Stimulated activated CD4-positive, alpha-beta T cell treated with anti-CD3 and anti-CD28 coated beads, Interleukin-4, amount 100 ng/mL, for 4 hours (primary cell): ENCODE data around the gene NEURL1B.
"Not testable (repeated sequence)": the region's sequence is repeated elsewhere in the genome, so short reads cannot be mapped to it uniquely, and the experiment has no call there.

Experiments used
- DNase-seq, 2 experiments: peaks; one replicate each; pipeline ENCODE4 v3.0.0-alpha.2; 2020

The NEURL1B gene

DNA sequence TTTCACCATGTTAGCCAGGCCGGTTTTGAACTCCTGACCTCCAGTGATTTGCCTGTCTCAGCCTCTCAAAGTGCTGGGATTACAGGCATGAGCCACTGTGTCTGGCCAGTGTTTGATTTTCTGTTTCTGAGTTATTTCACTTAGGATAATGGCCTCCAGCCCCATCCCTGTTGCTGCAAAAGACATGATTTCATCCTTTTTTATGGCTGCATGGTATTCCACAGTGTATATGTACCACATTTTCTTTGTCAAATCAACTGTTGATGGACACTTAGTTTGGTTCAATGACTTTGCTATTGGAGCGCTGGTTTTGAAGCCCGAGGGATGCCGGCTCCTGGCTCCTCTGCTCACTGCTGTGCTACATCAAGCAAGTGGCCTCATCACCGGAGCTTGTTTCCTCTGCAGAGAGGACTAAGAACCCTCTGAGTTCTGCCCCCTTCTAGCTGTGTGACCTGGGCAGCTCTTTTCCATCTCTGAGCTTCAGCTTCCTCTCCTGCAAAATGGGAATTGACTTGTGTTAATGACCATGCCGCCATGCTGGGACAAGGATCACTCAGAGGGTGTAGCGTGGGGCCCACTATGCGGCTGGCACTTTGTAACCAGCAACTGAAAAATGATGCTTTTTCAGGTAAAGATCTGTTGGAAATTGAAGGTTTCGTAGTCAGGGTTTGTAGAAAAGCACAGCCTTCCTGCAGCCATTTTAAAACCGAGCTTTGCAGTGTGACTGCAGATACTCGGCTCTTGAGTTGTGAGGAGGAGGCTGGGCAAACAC is 4.6 kb upstream of the NEURL1B start:
- DNase-seq, result no peak

DNA sequence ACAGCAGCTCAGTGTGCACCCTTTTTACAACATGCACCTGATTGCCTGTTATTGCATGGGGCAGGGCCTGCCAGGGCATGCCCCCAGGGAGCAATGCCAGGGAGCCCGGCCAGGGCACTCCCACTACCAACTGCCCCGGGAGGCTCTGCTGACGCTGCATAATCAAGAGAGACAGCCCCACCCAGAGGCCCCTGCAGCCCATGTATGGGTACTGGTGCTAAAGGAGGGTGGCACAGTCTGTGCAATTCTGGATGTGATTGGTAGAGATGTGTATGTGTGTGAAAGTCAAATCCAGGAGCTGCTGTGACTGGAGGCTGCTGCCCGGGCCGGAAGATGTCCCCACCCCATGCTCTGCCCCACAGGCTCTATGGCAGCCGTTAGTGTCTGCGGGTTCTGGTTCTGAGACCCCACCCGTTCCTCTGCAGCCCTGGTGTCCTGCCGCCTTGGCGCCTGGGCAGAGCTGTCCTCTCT is 3.9 kb upstream of the NEURL1B start:
- no peak for DNase-seq

DNA sequence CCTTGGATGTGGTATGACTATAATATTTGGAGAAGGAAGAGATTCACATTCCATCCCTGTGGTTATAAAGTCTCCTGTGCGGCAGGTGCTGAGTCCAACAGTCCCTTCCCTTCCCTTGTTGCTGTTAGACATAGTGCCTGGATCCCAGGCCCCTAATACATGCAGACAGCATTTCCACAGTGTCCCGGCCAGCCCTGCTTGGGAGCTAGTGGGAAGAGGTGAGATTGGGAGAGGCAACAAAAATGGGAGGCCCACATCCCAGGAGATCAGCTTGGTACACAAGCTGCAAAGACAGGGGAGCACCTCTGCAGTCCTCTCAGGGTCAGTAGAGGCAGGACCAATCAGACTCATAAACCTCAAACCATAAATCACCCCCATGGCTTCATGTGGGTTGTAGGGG is 3.3 kb upstream of the NEURL1B start:
- DNase-seq, result no peak

DNA sequence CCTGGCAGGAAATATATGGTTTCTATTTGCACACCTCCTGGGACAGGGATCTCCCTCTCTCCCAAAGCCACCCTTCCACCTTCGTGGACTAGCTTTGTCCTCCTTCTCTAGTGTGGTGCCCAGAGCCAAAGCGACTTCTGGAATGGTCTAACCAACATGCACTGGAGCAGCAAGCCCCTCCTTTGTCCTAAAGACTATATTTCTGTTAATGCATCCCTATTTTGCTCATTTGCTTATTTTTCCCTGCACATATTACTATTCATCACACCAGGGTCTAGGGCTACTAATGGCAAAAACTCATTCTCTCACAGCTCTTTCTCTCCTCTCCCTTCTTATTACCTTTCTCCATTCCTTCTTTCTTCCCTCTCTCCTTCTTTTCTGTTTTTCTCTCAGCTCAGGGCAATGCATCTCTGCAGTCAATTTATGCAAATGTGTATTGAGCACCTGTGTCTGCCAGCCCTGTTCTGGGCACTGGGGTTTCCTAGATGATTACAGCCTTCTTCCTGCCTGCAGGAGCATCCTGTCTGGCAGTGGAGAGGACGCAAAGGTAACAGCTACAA is 2.8 kb upstream of the NEURL1B start:
- DNase-seq, result no peak

DNA sequence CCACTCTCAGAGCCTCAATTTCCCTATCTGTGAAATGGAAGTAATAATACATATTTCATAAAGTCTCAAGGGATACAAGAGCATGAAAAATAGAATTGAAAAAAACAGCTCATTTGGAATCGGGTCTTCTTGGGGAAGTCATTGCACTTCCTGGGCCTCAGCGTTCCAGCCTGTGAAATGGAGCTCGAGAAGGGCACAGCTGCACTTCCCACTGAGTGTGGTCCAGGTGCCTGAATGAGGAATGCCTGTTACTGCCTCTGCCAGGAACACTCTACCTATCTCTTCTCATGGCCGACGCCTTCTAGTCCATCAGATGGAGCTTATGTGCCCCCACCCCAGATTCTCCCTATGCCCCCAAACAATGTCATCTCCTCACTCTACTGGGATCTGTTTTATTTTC is 924 bp upstream of the NEURL1B start:
- DNase-seq, result no peak

GRCh38 chr5:172641359-172642050 is 442 bp downstream of the NEURL1B start:
- no peak for DNase-seq

DNA sequence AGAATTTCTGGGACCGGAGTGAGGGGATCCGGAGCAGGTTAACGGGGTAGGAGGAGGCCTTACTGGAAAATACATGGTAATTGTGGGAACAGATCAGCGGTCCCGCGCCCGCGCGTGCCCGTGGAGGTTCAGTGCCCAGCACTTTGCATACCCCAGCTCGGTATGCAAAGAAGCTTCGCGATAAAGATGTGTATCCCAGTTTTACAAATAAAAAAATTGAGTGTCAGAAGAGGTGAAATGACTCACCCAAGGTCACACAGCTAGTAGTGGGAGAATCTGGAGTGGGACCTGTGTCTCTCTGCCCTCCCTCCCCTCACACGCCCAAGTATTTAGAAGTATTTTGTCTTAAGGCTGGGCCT is 967 bp downstream of the NEURL1B start:
- DNase-seq, result no peak

DNA sequence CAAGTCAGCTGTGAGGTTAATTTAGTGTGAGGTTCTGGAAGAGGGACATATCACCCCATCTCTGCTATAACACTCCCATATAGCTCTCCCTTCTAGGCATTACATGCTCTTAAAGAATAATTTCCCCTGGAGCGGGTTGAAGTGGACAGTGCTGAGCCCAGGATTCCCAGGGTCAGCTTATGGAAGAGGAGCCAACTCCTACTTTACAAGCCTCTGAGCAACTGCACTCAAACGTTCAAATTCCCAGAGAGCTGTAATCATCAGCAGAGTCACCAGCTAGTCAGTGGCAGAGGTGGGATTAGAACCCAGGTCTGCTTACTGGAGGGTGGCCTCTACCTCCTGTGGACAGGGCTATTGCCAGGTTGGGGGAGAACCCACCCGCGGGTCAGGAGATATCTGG is 1.4 kb downstream of the NEURL1B start:
- DNase-seq, result no peak

GRCh38 chr5:172642926-172643871 is 2.1 kb downstream of the NEURL1B start:
- no peak for DNase-seq

DNA sequence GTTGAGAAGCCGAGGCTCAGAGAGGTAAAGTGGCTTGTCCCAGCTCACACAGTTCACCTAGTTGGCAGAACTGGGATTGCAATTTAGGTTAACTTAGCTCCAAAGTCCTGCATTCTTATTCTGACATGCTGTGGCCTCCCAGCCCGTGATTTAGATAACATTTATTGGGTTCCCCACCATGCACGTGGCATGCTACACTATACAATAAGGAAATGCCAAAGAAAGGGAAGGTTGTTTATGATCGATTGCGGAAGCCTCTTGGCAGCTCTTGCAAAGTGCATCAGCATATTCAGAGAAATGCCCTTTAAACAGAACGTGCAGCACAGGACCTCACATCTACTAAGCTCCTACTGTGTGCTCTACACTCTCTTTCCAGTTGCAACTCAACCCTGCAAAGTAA is 3.2 kb downstream of the NEURL1B start:
- no peak for DNase-seq

GRCh38 chr5:172644711-172645110 is 3.6 kb downstream of the NEURL1B start:
- DNase-seq, result no peak

DNA sequence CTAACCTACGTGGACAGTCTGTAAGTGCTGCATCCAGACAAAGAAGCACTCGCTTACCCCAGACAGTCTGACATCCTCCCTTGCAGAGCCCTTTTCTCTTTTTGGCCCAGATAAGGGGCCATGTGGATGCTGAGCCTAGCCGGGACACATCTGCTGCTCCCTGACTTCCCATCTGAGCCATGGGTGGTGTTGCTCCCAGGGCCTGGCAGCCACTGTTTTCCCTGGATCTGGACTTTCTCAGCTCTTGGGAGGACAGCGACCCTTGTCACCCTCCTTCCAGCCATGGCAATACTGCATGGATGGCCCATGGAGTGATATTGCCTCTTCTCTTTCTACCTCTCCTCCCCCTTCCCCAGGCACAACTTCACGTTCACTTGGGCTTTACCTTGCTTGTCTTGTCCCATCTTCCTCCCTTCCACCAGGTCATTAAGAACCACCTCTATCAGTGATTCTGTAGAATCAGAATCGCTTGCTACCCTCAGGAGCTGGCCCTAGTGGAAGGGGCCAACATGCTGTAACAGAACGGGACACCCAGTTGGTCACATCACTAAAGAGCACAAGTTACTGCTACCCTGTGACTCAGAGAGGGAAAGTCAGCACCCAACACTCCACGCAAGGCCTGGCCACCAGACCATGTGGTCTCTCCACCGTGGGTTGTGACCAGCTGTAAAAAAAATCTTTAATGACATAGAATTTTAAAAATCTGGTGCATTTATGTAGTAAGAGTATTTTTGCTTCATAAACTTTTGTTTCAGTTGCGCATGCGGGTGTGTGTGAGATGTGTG is 4.4 kb downstream of the NEURL1B start:
- DNase-seq, result no peak

GRCh38 chr5:172646716-172647285 is 5.7 kb downstream of the NEURL1B start:
- DNase-seq, result no peak

GRCh38 chr5:172647352-172648012 is 6.4 kb downstream of the NEURL1B start:
- no peak for DNase-seq

- no peak for DNase-seq
Measured at GRCh38 chr5:172648013-172648381, 6.9 kb downstream of the NEURL1B start.

- no peak for DNase-seq
Measured at GRCh38 chr5:172648755-172649154, 7.7 kb downstream of the NEURL1B start.

- DNase-seq, result not testable (repeated sequence)
Measured at GRCh38 chr5:172656496-172656895, 15.4 kb downstream of the NEURL1B start.

DNA sequence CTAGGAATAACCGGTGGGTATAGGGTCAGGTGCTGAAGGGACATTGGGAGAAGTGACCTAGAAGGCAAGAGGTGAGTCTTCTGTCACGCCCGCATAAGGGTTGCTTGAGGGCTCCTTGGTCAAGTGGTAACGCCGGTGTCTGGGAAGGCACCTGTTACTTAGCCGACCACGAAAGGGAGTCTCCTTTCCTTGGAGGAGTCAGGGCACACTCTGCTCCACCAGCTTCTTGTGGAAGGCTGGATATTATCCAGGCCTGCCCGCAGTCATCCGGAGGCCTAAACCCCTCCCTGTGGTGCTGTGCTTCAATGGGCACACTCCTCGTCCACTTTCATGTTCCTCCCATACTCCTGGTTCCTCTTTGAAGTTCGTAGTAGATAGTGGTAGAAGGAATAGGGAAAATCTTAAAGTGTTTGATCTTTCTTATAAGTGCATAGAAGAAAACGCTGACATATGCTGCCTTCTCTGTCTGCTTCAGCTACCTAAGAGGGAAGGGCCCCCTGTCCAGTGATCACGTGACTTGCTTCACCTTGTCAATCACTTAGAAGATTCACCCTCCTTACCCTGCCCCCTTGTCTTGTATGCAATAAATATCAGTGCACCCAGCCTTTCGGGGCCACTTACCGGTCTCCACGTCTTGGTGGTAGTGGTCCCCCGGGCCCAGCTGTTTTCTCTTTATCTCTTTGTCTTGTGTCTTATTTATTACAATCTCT is 16.6 kb downstream of the NEURL1B start:
- not testable (repeated sequence) for DNase-seq

DNA sequence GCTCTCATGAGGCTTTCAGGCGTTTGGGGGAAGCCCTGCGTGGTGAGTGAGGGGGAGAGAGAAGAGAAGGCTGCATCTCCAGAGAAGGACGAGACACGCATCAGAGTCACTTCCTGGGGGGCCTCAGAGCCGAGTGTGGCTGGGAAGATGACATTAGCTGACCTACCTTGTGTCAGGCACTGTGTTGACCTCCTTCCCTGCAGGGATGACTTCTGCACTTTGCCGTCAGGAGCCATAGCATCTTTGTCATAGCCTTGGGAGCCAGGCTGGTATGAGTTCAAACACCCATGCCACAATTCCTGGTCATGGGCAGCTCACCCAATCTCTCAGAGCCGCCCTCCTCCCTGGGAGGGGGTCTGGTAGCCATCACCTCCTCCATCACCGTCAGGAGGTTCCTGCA is 17.3 kb downstream of the NEURL1B start:
- DNase-seq, result no peak

GRCh38 chr5:172658961-172659501 is 18.0 kb downstream of the NEURL1B start:
- no peak for DNase-seq
